B cell (primary cell): Measurements from ENCODE around the gene ZNRF2. TPM values are rescaled to one million over a fixed set of nuclear protein-coding genes. Genes with fewer than 3 reads are reported as not detected.

ENCODE experiments used
- ATAC-seq: fragments of 200-7000 bp; cut with Tn5 transposase; one replicate; pipeline ENCODE4 v1.10.0; 2021; ENCODE audit warnings: low read depth, mild to moderate bottlenecking, moderate number of reproducible peaks, moderate library complexity
- CTCF ChIA-PET: fragments of 350-600 bp; sonication (Branson Sonifier 250); formaldehyde crosslinking; loops from one replicate; lab custom pipeline; 2021; ENCODE audit warnings: antibody characterized with exemption, inconsistent platforms; lab: Charles Lee
- POLR2A ChIA-PET: fragments of 350-600 bp; sonication (Branson Sonifier 250); formaldehyde crosslinking; loops from one replicate; lab custom pipeline; 2021; ENCODE audit warnings: antibody characterized with exemption; lab: Charles Lee
- DNase-seq: peaks from one replicate; pipeline ENCODE4 v3.0.0; 2013
- H2AFZ ChIP-seq: 2 replicates; pipeline ENCODE4 v1.6.1; 2012; ENCODE audit warnings: mild to moderate bottlenecking, low read depth, low read length; ENCODE audit not compliant: insufficient read depth, poor library complexity, severe bottlenecking
- H3K27ac ChIP-seq, 2 donors: 1 replicate in 1 of 2; 2 replicates in 1 of 2; pipeline ENCODE4 v1.5.1; 2012 to 2013; ENCODE audit warnings: low read length in 2 of 2, mild to moderate bottlenecking in 2 of 2, moderate library complexity in 1 of 2
- H3K27me3 ChIP-seq, 4 experiments: fragments of 200-600 bp in 1 of 4; sonication (generic) in 1 of 4; replicated peaks in 1 of 4; 1 replicate in 2 of 4; 2 replicates in 2 of 4; pipeline versions ENCODE4 v1.6.1 to v1.7.0; 2013 to 2016; ENCODE audit warnings: low read length in 3 of 4, mild to moderate bottlenecking in 2 of 4, mixed read lengths in 1 of 4, moderate library complexity in 1 of 4; ENCODE audit not compliant: insufficient read depth in 4 of 4, control insufficient read depth in 3 of 4; ENCODE audit errors: control extremely low read depth in 1 of 4
- H3K36me3 ChIP-seq, 2 experiments: replicated peaks in 1 of 2; 1 replicate in 1 of 2; 2 replicates in 1 of 2; pipeline versions ENCODE4 v1.6.1 to v1.7.1; 2013; ENCODE audit warnings: low read length in 1 of 2; ENCODE audit not compliant: insufficient read depth in 2 of 2, control insufficient read depth in 1 of 2; ENCODE audit errors: control extremely low read depth in 1 of 2, extremely low read depth in 1 of 2
- H3K4me1 ChIP-seq, 2 donors: fragments of 200-600 bp in 1 of 2; sonication (generic) in 1 of 2; 1 replicate in 1 of 2; 2 replicates in 1 of 2; pipeline versions ENCODE4 v1.5.1 to v1.6.1; 2013 to 2017; ENCODE audit warnings: low read length in 2 of 2; ENCODE audit not compliant: control insufficient read depth in 2 of 2, insufficient read depth in 2 of 2
- H3K4me2 ChIP-seq: replicated peaks from 2 replicates; pipeline ENCODE3; 2012; ENCODE audit warnings: mild to moderate bottlenecking, low read depth, low read length; ENCODE audit not compliant: poor library complexity, severe bottlenecking
- H3K4me3 ChIP-seq, 5 experiments: fragments of 200-600 bp in 1 of 5; sonication (generic) in 1 of 5; 1 replicate in 3 of 5; 2 replicates in 2 of 5; pipeline versions ENCODE4 v1.5.1 to v1.7.0; 2011 to 2016; ENCODE audit warnings: low read length in 4 of 5, mild to moderate bottlenecking in 4 of 5, low read depth in 2 of 5, control low read depth in 1 of 5, moderate library complexity in 1 of 5; ENCODE audit not compliant: insufficient read depth in 1 of 5; ENCODE audit errors: control extremely low read depth in 1 of 5, extremely low read depth in 1 of 5
- H3K79me2 ChIP-seq: fragments of 200-600 bp; sonication (generic); one replicate; pipeline ENCODE4 v1.6.0; 2016; ENCODE audit warnings: low read length; ENCODE audit not compliant: control insufficient read depth, insufficient read depth
- H3K9ac ChIP-seq: fragments of 200-600 bp; sonication (generic); 2 replicates; pipeline ENCODE4 v1.6.1; 2017; ENCODE audit warnings: mild to moderate bottlenecking, low read length, moderate library complexity
- H3K9me3 ChIP-seq, 3 donors: one replicate each; pipeline versions ENCODE4 v1.6.1 to v1.7.1; 2013; ENCODE audit warnings: low read length in 2 of 3; ENCODE audit not compliant: control insufficient read depth in 2 of 3, insufficient read depth in 1 of 3; ENCODE audit errors: control extremely low read depth in 1 of 3
- H4K20me1 ChIP-seq: 2 replicates; pipeline ENCODE4 v1.6.0; 2012; ENCODE audit warnings: mild to moderate bottlenecking, low read length; ENCODE audit not compliant: insufficient read depth, control insufficient read depth, poor library complexity, severe bottlenecking
- H3K27ac Mint-ChIP-seq: one replicate; pipeline ENCODE4 v1.8.0; 2021; ENCODE audit warnings: mixed read lengths
- H3K27me3 Mint-ChIP-seq: one replicate; pipeline ENCODE4 v1.8.0; 2021; ENCODE audit warnings: mixed read lengths
- H3K4me1 Mint-ChIP-seq: one replicate; pipeline ENCODE4 v1.8.0; 2021; ENCODE audit warnings: mixed read lengths
- H3K4me3 Mint-ChIP-seq: one replicate; pipeline ENCODE4 v1.8.0; 2021; ENCODE audit warnings: mixed read lengths
- H3K9me3 Mint-ChIP-seq: one replicate; pipeline ENCODE4 v1.8.0; 2022; ENCODE audit warnings: mixed read lengths; ENCODE audit not compliant: insufficient read depth
- CTCF ChIP-seq: fragments of 200-600 bp; IDR thresholded peaks from one replicate; pipeline ENCODE4 v1.8.0; 2022; ENCODE audit warnings: antibody characterized with exemption, mild to moderate bottlenecking
- EZH2 ChIP-seq: IDR thresholded peaks from 2 replicates; pipeline ENCODE4 v1.6.1; 2012; ENCODE audit warnings: borderline replicate concordance, low read depth, mild to moderate bottlenecking, moderate library complexity, low read length; ENCODE audit not compliant: insufficient read depth, poor library complexity, severe bottlenecking
- WGBS: methylation state at CpG from one replicate; pipeline ENCODE4 v1.1.5; 2013; ENCODE audit warnings: missing lambda C conversion rate; ENCODE audit not compliant: insufficient coverage; 5-methylcytosine and 5-hydroxymethylcytosine counted together
- intact Hi-C: fragments of 100-400 bp; cut with micrococcal nuclease; formaldehyde crosslinking; loops from one replicate; pipeline ENCODE4 v1.10.0; 2022
- polyA plus RNA-seq: library from polyadenylated mRNA; depleted of rRNA; stranded (reverse); fragments of >200 nt; gene quantifications from 2 replicates; pipeline ENCODE4 v1.2.3, GENCODE V29; 2012
- total RNA-seq, 2 donors: library from RNA; stranded (reverse); fragments of 120-200 nt in 1 of 2; gene quantifications; 1 replicate in 1 of 2; 2 replicates in 1 of 2; pipeline versions ENCODE4 v1.2.3 to v1.2.4, GENCODE V29; 2013 to 2022

ZNRF2 gene
- total and polyA plus RNA-seq, 2 donors (not counting 1 experiment from before 2014, with no cell fraction given) = 6.4 to 32.0 TPM

GRCh38 chr7:30272126-30272525 is 12.3 kb upstream of the ZNRF2 start:
- H3K4me1 ChIP-seq = peaks cover 0 to 13% of the 10 kb centered on the region in 2 donors

GRCh38 chr7:30273552-30273951 is 10.8 kb upstream of the ZNRF2 start:
- no peak for TF ChIP-seq CTCF
- TF ChIP-seq EZH2 = no peak
- peaks cover 3% of the 10 kb centered on the region for H3K4me1 Mint-ChIP-seq
- H3K4me1 ChIP-seq = peaks cover 0 to 12% of the 10 kb centered on the region in 2 donors
- H3K36me3 ChIP-seq = no peaks in the 10 kb centered on the region
- intact Hi-C loops = loop anchor here (10.0 kb wide), 1 partner anchor 141 kb away; no protein-coding TSS in a partner anchor
- H3K27ac Mint-ChIP-seq = no peak overlapping the region
- no peak overlapping the region for H3K4me2 ChIP-seq
- ATAC-seq (no peak), DNase-seq (no peak)
- no peak overlapping the region for H3K4me3 Mint-ChIP-seq
- no peak overlapping the region for H3K9ac ChIP-seq
- no peaks in the 10 kb centered on the region for H3K27me3 Mint-ChIP-seq
- H3K27me3 ChIP-seq = no peaks in the 10 kb centered on the region
- CTCF ChIA-PET = interaction anchor here (0.9 to 9.4 kb wide), 7 partner anchors 8 to 291 kb away, joined by 3 to 89 read pairs (median 7); no protein-coding TSS in a partner anchor
- POLR2A ChIA-PET = no interaction called here
- no peaks in the 10 kb centered on the region for H4K20me1 ChIP-seq
- no peak overlapping the region for H2AFZ ChIP-seq
- no peaks in the 10 kb centered on the region for H3K9me3 Mint-ChIP-seq
- H3K79me2 ChIP-seq = peaks cover 6% of the 10 kb centered on the region
- H3K27ac ChIP-seq = no peak overlapping the region
- no peaks in the 10 kb centered on the region for H3K9me3 ChIP-seq
- no peak overlapping the region for H3K4me3 ChIP-seq
- no CpG with 5 or more reads among the region's 2 CpGs for WGBS

More at GRCh38 chr7:30272126-30272525, 12.3 kb upstream of the ZNRF2 start:
- Histone ChIP-seq H3K79me2 (no peaks in the 10 kb centered on the region), H4K20me1 (no peaks in the 10 kb centered on the region), H3K9ac (no peak overlapping the region), H2AFZ (no peak overlapping the region), H3K36me3 (no peaks in the 10 kb centered on the region), H3K4me2 (no peak overlapping the region), H3K4me3 (no peak overlapping the region), H3K27me3 (no peaks in the 10 kb centered on the region), H3K27ac (no peak overlapping the region), H3K9me3 (no peaks in the 10 kb centered on the region)
- H3K27me3 Mint-ChIP-seq = no peaks in the 10 kb centered on the region
- TF ChIP-seq EZH2 (no peak), CTCF (no peak)
- POLR2A ChIA-PET = no interaction called here
- DNase-seq = no peak
- H3K9me3 Mint-ChIP-seq = no peaks in the 10 kb centered on the region
- H3K27ac Mint-ChIP-seq = no peak overlapping the region
- no peak for ATAC-seq
- no CpG with 5 or more reads among the region's 2 CpGs for WGBS
- H3K4me3 Mint-ChIP-seq = no peak overlapping the region
- CTCF ChIA-PET = interaction anchor here (1.1 to 9.4 kb wide), 3 partner anchors 79 to 292 kb away, joined by 3 to 89 read pairs (median 82); no protein-coding TSS in a partner anchor
- peaks cover 4% of the 10 kb centered on the region for H3K4me1 Mint-ChIP-seq
- intact Hi-C loops = loop anchor here (10.0 kb wide), 1 partner anchor 143 kb away; no protein-coding TSS in a partner anchor
